ENCODE results near the gene EVI5L. TPM values are rescaled to one million over a fixed set of nuclear protein-coding genes. Genes with fewer than 3 reads are reported as not detected.
A peak's percentile ranks its signal among the peaks of the same experiment; 100 is the strongest.

Gene EVI5L
- total and polyA plus RNA-seq, 2 of the 13 experiments (the other 11 are each of a cell fraction or from before 2014, with no cell fraction given) = 1.7 to 2.4 TPM

GRCh38 chr19:7877249-7877836 is 47.3 kb downstream of the EVI5L start:
- H3K9ac ChIP-seq (ENCODE audit: insufficient read depth, low read depth, low read length) = no peak overlapping the region
- H3K36me3 ChIP-seq (replicated peaks in 1 of 2; ENCODE audit: control insufficient read depth in 1 of 2, insufficient read depth in 2 of 2, low read length in 2 of 2) = no peaks in the 10 kb centered on the region
- ChIA-PET CTCF (ENCODE audit: low intra/inter-chr PET ratio, low total read pairs) (no interaction called here), POLR2A (no interaction called here)
- no peaks in the 10 kb centered on the region for H4K20me1 ChIP-seq (ENCODE audit: insufficient read depth, low read length)
- H3K4me3 ChIP-seq (replicated peaks in 1 of 3; ENCODE audit: insufficient read depth in 1 of 3, low read depth in 2 of 3, low read length in 3 of 3) = no peak overlapping the region
- FAIRE-seq (no peak), DNase-seq (ENCODE audit: low spot score) (no peak), ATAC-seq (no peak)
- H3K4me2 ChIP-seq (ENCODE audit: low read depth, low read length) = no peak overlapping the region
- peaks cover 0 to 4% of the 10 kb centered on the region in 2 experiments; a peak in 2 of 5 replicates for H3K27me3 ChIP-seq (ENCODE audit: control insufficient read depth in 1 of 2, insufficient read depth in 2 of 2, low read length in 2 of 2)
- intact Hi-C loops (cut with micrococcal nuclease; ENCODE audit: unreplicated experiment) (loop anchor here (10.0 kb wide), 1 partner anchor 1143 kb away; the partner anchor contains the start of genes GPR108 and TRIP10), in situ Hi-C loops (cut with HindIII; ENCODE audit: extremely low pct_ligation_motif_present, low pct_unique_long_range_greater_than_20kb) (no loop called here)
- no peaks in the 10 kb centered on the region for H3K9me3 ChIP-seq (ENCODE audit: low read length)
- H2AFZ ChIP-seq (ENCODE audit: low read length) = no peak overlapping the region
- TF ChIP-seq THAP11 (CRISPR knock-in tag; IDR thresholded peaks at IDR 0.05) = no peak
- no peak for TF ChIP-seq REPIN1 (CRISPR knock-in tag; IDR thresholded peaks at IDR 0.05; ENCODE audit: borderline replicate concordance, low read depth)
- TF ChIP-seq ZNF770 (CRISPR knock-in tag; IDR thresholded peaks at IDR 0.05) = 0 out of 2 replicates have a peak, but pooled peaks have one; percentile 41
- H3K4me1 ChIP-seq (ENCODE audit: insufficient read depth, low read length) = peaks cover 39% of the 10 kb centered on the region
- 55% methylated on average over 6 of the region's 6 CpGs for WGBS (ENCODE audit: low lambda C conversion rate)
- BruUV-seq (replicated peaks) = no TSS peak
- H3K79me2 ChIP-seq (ENCODE audit: insufficient read depth, low read length) = no peaks in the 10 kb centered on the region
- H3K27ac ChIP-seq (ENCODE audit: extremely low read length, insufficient read depth, low read length) = no peak overlapping the region

GRCh38 chr19:7879111-7879807 is 49.2 kb downstream of the EVI5L start:
- Histone ChIP-seq H3K4me1 (ENCODE audit: insufficient read depth, low read length) (peaks cover 30% of the 10 kb centered on the region), H3K36me3 (replicated peaks in 1 of 2; ENCODE audit: control insufficient read depth in 1 of 2, insufficient read depth in 2 of 2, low read length in 2 of 2) (no peaks in the 10 kb centered on the region), H3K4me2 (ENCODE audit: low read depth, low read length) (peak overlapping the region; percentile 50), H4K20me1 (ENCODE audit: insufficient read depth, low read length) (no peaks in the 10 kb centered on the region), H3K9me3 (ENCODE audit: low read length) (no peaks in the 10 kb centered on the region), H3K9ac (ENCODE audit: insufficient read depth, low read depth, low read length) (0 out of 2 replicates have a peak overlapping the region, but pooled peaks have one; percentile 39), H3K27ac (ENCODE audit: extremely low read length, insufficient read depth, low read length) (no peak overlapping the region), H2AFZ (ENCODE audit: low read length) (peak overlapping the region; percentile 27), H3K27me3 (ENCODE audit: control insufficient read depth in 1 of 2, insufficient read depth in 2 of 2, low read length in 2 of 2) (peaks cover 0 to 4% of the 10 kb centered on the region in 2 experiments; a peak in 2 of 5 replicates), H3K4me3 (replicated peaks in 1 of 3; ENCODE audit: insufficient read depth in 1 of 3, low read depth in 2 of 3, low read length in 3 of 3) (peak overlapping the region in 1 of 3 experiments; percentile 43; a peak in 1 of 6 replicates), H3K79me2 (ENCODE audit: insufficient read depth, low read length) (no peaks in the 10 kb centered on the region)
- BruUV-seq (replicated peaks) = no TSS peak
- DNase-seq (ENCODE audit: low spot score) (no peak), FAIRE-seq (no peak), ATAC-seq (peak; percentile 66)
- in situ Hi-C loops (cut with HindIII; ENCODE audit: extremely low pct_ligation_motif_present, low pct_unique_long_range_greater_than_20kb) = no loop called here
- 13% methylated on average over 3 of the region's 18 CpGs for WGBS (ENCODE audit: low lambda C conversion rate)
- ChIA-PET CTCF (ENCODE audit: low intra/inter-chr PET ratio, low total read pairs) (no interaction called here), POLR2A (interaction anchor here (1.0 to 1.7 kb wide), 5 partner anchors 8 to 18 kb away, joined by 3 to 5 read pairs (median 3); partner anchors contain the start of gene LRRC8E)
- intact Hi-C loops (cut with micrococcal nuclease; ENCODE audit: unreplicated experiment) = loop anchor here (10.0 kb wide), 1 partner anchor 1144 kb away; the partner anchor contains the start of genes GPR108 and TRIP10
- TF ChIP-seq BCL3 (CRISPR knock-in tag; IDR thresholded peaks at IDR 0.05) (0 out of 2 replicates have a peak, but pooled peaks have one; percentile 57), ZNF710 (CRISPR knock-in tag; IDR thresholded peaks at IDR 0.05; ENCODE audit: borderline replicate concordance) (no peak), PHF21A (CRISPR knock-in tag; IDR thresholded peaks at IDR 0.05) (no peak), ZNF143 (CRISPR knock-in tag; IDR thresholded peaks at IDR 0.05) (peak; percentile 65; the same call in 1 of the 2 replicates), MED13 (CRISPR knock-in tag; IDR thresholded peaks at IDR 0.05) (no peak), ZNF383 (CRISPR knock-in tag; IDR thresholded peaks at IDR 0.05; ENCODE audit: borderline replicate concordance) (no peak), DNMT1 (CRISPR knock-in tag; IDR thresholded peaks at IDR 0.05) (no peak), POLR2G (IDR thresholded peaks at IDR 0.05; ENCODE audit: low read depth, low read length) (no peak)
